HCEC 1CT (cell line): Measurements from ENCODE around the gene PCDHB8.
"Not testable (repeated sequence)": the region's sequence is repeated elsewhere in the genome, so short reads cannot be mapped to it uniquely, and the experiment has no call there.

Experiments used
- DNase-seq: peaks from one replicate; pipeline ENCODE4 v3.0.0-alpha.2; 2017

The PCDHB8 gene

GRCh38 chr5:141184117-141184855 lies 6.7 kb downstream of the PCDHB8 start:
- not testable (repeated sequence) for DNase-seq

- DNase-seq: no peak
Observed at GRCh38 chr5:141186897-141187512, 9.4 kb downstream of the PCDHB8 start, which contains the start of gene PCDHB9. Gene PCDHB9 (plus strand): TSS chr5:141187161. CDS start chr5:141187319, 158 bp downstream.

GRCh38 chr5:141188682-141189081 lies 11.1 kb downstream of the PCDHB8 start:
- DNase-seq: not testable (repeated sequence)

- not testable (repeated sequence) for DNase-seq
Observed at GRCh38 chr5:141189131-141189530, 11.5 kb downstream of the PCDHB8 start.

- no peak for DNase-seq
Observed at GRCh38 chr5:141192110-141192725, 14.6 kb downstream of the PCDHB8 start, which contains the start of gene PCDHB10. Gene PCDHB10 (plus strand): TSS chr5:141192353. CDS start chr5:141192553, 200 bp downstream.

GRCh38 chr5:141194332-141194731 lies 16.7 kb downstream of the PCDHB8 start:
- not testable (repeated sequence) for DNase-seq

GRCh38 chr5:141196363-141196762 lies 18.8 kb downstream of the PCDHB8 start:
- no peak for DNase-seq

- no peak for DNase-seq
Observed at GRCh38 chr5:141199359-141200235, 22.0 kb downstream of the PCDHB8 start, which contains the start of gene PCDHB11. Gene PCDHB11 (plus strand): TSS chr5:141199627. CDS start chr5:141199775, 148 bp downstream.

- not testable (repeated sequence) for DNase-seq
Observed at GRCh38 chr5:141201126-141201525, 23.5 kb downstream of the PCDHB8 start.

GRCh38 chr5:141201646-141202045 lies 24.1 kb downstream of the PCDHB8 start:
- not testable (repeated sequence) for DNase-seq

GRCh38 chr5:141208478-141208877 lies 30.9 kb downstream of the PCDHB8 start, which contains the start of gene PCDHB12:
Gene PCDHB12 (plus strand): TSS chr5:141208719. CDS start chr5:141208908, 189 bp downstream.
- DNase-seq: no peak

GRCh38 chr5:141210281-141210680 lies 32.7 kb downstream of the PCDHB8 start:
- DNase-seq: not testable (repeated sequence)

GRCh38 chr5:141210849-141211248 lies 33.3 kb downstream of the PCDHB8 start:
- not testable (repeated sequence) for DNase-seq

GRCh38 chr5:141213656-141214339 lies 36.2 kb downstream of the PCDHB8 start, which contains the start of gene PCDHB13:
Gene PCDHB13 (plus strand): TSS chr5:141213919. CDS start chr5:141214124, 205 bp downstream.
- DNase-seq: not testable (repeated sequence)

- not testable (repeated sequence) for DNase-seq
Observed at GRCh38 chr5:141214583-141214982, 37.0 kb downstream of the PCDHB8 start.

GRCh38 chr5:141215504-141215903 lies 37.9 kb downstream of the PCDHB8 start:
- not testable (repeated sequence) for DNase-seq

- not testable (repeated sequence) for DNase-seq
Observed at GRCh38 chr5:141216035-141216434, 38.4 kb downstream of the PCDHB8 start.

- peak; percentile 21 for DNase-seq
Observed at GRCh38 chr5:141223112-141223783, 45.7 kb downstream of the PCDHB8 start, which contains the start of gene PCDHB14. Gene PCDHB14 (plus strand): TSS chr5:141223343. CDS start chr5:141223506, 163 bp downstream.

- not testable (repeated sequence) for DNase-seq
Observed at GRCh38 chr5:141224844-141225243, 47.3 kb downstream of the PCDHB8 start.

- not testable (repeated sequence) for DNase-seq
Observed at GRCh38 chr5:141225421-141225820, 47.8 kb downstream of the PCDHB8 start.
